ENCODE data around the gene CLEC9A.

DNA sequence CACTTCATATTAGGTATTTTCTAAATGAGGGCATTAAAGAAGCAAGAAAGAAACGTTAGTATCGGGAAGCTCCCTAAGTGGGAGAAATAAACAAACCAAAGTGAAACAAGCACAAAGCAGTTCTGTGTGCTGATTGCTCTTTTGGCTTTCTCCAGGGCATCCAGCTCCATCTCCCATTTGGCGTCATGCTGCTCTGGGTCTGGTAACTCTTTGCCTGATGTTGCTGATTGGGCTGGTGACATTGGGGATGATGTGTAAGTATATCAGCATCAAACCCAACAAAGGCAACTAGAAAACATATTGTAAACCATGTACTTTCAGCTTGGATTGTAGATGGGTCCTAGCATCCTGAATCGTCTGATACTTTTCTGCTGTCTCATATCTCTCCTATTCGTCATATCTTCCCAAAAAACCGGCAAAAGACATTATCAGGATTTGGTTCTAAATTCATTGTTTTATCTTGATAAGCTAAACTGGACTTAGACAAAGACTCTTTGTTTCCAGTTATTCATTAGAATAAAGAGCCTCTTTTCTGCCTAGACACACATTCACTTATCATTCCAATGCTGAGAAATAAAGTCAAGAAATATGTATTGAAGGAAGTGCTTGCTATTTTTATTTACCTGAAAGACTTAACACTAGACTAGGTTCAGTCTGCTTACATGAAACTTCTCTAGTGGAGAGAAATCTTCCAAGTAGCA, 17.7 kb upstream of the CLEC9A start:
- TF ChIP-seq, protein P1, sequence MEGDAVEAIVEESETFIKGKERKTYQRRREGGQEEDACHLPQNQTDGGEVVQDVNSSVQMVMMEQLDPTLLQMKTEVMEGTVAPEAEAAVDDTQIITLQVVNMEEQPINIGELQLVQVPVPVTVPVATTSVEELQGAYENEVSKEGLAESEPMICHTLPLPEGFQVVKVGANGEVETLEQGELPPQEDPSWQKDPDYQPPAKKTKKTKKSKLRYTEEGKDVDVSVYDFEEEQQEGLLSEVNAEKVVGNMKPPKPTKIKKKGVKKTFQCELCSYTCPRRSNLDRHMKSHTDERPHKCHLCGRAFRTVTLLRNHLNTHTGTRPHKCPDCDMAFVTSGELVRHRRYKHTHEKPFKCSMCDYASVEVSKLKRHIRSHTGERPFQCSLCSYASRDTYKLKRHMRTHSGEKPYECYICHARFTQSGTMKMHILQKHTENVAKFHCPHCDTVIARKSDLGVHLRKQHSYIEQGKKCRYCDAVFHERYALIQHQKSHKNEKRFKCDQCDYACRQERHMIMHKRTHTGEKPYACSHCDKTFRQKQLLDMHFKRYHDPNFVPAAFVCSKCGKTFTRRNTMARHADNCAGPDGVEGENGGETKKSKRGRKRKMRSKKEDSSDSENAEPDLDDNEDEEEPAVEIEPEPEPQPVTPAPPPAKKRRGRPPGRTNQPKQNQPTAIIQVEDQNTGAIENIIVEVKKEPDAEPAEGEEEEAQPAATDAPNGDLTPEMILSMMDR (IDR thresholded peaks at IDR 0.05), result no peak
- TF ChIP-seq POLR2A (IDR thresholded peaks at IDR 0.05), result no peak
- TF ChIP-seq POLR2AphosphoS5 (IDR thresholded peaks at IDR 0.05), result no peak
